Left ventricle myocardium inferior (tissue), 1 donor: ENCODE results near the gene MAP4K4. TPM values are rescaled to one million over a fixed set of nuclear protein-coding genes. Genes with fewer than 3 reads are reported as not detected.

Experiments used
- DNase-seq: peaks from one replicate; pipeline ENCODE4 v3.0.0-alpha.2; 2020
- H3K27ac ChIP-seq: fragments of 200-600 bp; replicated peaks from 2 replicates; pipeline ENCODE4 v1.8.0; 2021
- H3K27me3 ChIP-seq: fragments of 200-600 bp; 2 replicates; pipeline ENCODE4 v1.8.0; 2021; ENCODE audit warnings: low read depth
- H3K36me3 ChIP-seq: fragments of 200-600 bp; 2 replicates; pipeline ENCODE4 v1.8.0; 2021
- H3K4me1 ChIP-seq: fragments of 200-600 bp; 2 replicates; pipeline ENCODE4 v1.8.0; 2021
- H3K4me3 ChIP-seq: fragments of 200-600 bp; 2 replicates; pipeline ENCODE4 v1.8.0; 2021; ENCODE audit warnings: mild to moderate bottlenecking, moderate library complexity
- H3K9me3 ChIP-seq: fragments of 200-600 bp; replicated peaks from 2 replicates; pipeline ENCODE4 v1.8.0; 2021
- CTCF ChIP-seq: fragments of 200-600 bp; IDR thresholded peaks from 2 replicates; pipeline ENCODE4 v1.8.0; 2021; ENCODE audit warnings: antibody characterized with exemption, mild to moderate bottlenecking, borderline replicate concordance
- intact Hi-C: fragments of 100-400 bp; cut with micrococcal nuclease; formaldehyde crosslinking; loops from one replicate; pipeline ENCODE4 v1.11.0; 2022
- long read RNA-seq: library from polyadenylated mRNA; unstranded; transcript quantifications from one replicate; pipeline ENCODE4 v2.0.0, GENCODE V29; 2021
- total RNA-seq: library from RNA; stranded (reverse); fragmentation: NEBNext Ultra II Directional; extraction: Animal tissue kit (Norgen Biotek cat#: 25700); gene quantifications from one replicate; pipeline ENCODE4 v1.2.1, GENCODE V29; 2021
- donor health status: DM: no; HTN: yes; CAD: no; lungs with severe emphysema.

The MAP4K4 gene
- 102 TPM for total RNA-seq
- long read RNA-seq, full-length matches to known transcripts = 7 of 115 reads
- long read RNA-seq, partial matches to known transcripts = 21 of 115 reads
- long read RNA-seq, other reads (novel, unspliced or antisense) = 87 of 115 reads

- Histone ChIP-seq H3K4me3 (peak within 1 kb of the TSS; percentile 85), H3K27ac (peak within 1 kb of the TSS; percentile 95), H3K27me3 (no peaks in the 10 kb centered on the region), H3K9me3 (peaks cover 14% of the 10 kb centered on the region), H3K4me1 (peaks cover 52% of the 10 kb centered on the region), H3K36me3 (no peaks in the 10 kb centered on the region)
- peak; percentile 52 for TF ChIP-seq CTCF
- intact Hi-C loops = no loop called here
- DNase-seq = peak; percentile 92
Measured at GRCh38 chr2:101697124-101698013, at the start of gene MAP4K4. Gene MAP4K4, plus strand, starts transcription at chr2:101697707. Its CDS starts 374 bp downstream, at chr2:101698081.

- Histone ChIP-seq H3K27me3 (no peaks in the 10 kb centered on the region), H3K36me3 (no peaks in the 10 kb centered on the region), H3K27ac (no peak overlapping the region), H3K9me3 (no peaks in the 10 kb centered on the region), H3K4me1 (peaks cover 36% of the 10 kb centered on the region), H3K4me3 (no peak overlapping the region)
- DNase-seq = no peak
- intact Hi-C loops = no loop called here
- no peak for TF ChIP-seq CTCF
Measured at GRCh38 chr2:101653469-101653868, 44.0 kb upstream of the MAP4K4 start.

- no peaks in the 10 kb centered on the region for H3K27me3 ChIP-seq
- peaks cover 40% of the 10 kb centered on the region for H3K4me1 ChIP-seq
- H3K36me3 ChIP-seq = no peaks in the 10 kb centered on the region
- no peak for DNase-seq
- intact Hi-C loops = no loop called here
- peak overlapping the region; percentile 67 for H3K27ac ChIP-seq
- H3K9me3 ChIP-seq = no peaks in the 10 kb centered on the region
- no peak for TF ChIP-seq CTCF
- no peak overlapping the region for H3K4me3 ChIP-seq
Measured at GRCh38 chr2:101655702-101656422, 41.6 kb upstream of the MAP4K4 start.

GRCh38 chr2:101657787-101658186 is 39.7 kb upstream of the MAP4K4 start:
- peaks cover 34% of the 10 kb centered on the region for H3K4me1 ChIP-seq
- DNase-seq = no peak
- TF ChIP-seq CTCF = no peak
- H3K27ac ChIP-seq = peak overlapping the region; percentile 25
- intact Hi-C loops = no loop called here
- H3K36me3 ChIP-seq = no peaks in the 10 kb centered on the region
- H3K4me3 ChIP-seq = no peak overlapping the region
- H3K27me3 ChIP-seq = no peaks in the 10 kb centered on the region
- H3K9me3 ChIP-seq = no peaks in the 10 kb centered on the region

GRCh38 chr2:101658387-101658786 is 39.1 kb upstream of the MAP4K4 start:
- no peaks in the 10 kb centered on the region for H3K36me3 ChIP-seq
- no peak for TF ChIP-seq CTCF
- H3K4me3 ChIP-seq = no peak overlapping the region
- no peak for DNase-seq
- H3K4me1 ChIP-seq = peaks cover 32% of the 10 kb centered on the region
- H3K9me3 ChIP-seq = no peaks in the 10 kb centered on the region
- intact Hi-C loops = no loop called here
- no peaks in the 10 kb centered on the region for H3K27me3 ChIP-seq
- peak overlapping the region; percentile 25 for H3K27ac ChIP-seq
